Spleen (tissue), 7 donors: Measurements from ENCODE around the gene GTF2H2C.

ENCODE experiments used
- POLR2A ChIP-seq, 3 donors: fragments of 450-650 bp; IDR thresholded peaks; one replicate each; pipeline ENCODE4 v1.5.1; 2017; ENCODE audit warnings: antibody characterized with exemption in 3 of 3, mild to moderate bottlenecking in 1 of 3
- TF ChIP-seq, protein P1 (sequence below), 11 experiments: fragments of 200-600 bp in 7 of 11; fragments of 450-650 bp in 4 of 11; sonication (generic) in 4 of 11; IDR thresholded peaks in 8 of 11; conservative IDR thresholded peaks in 3 of 11; 1 replicate in 7 of 11; 2 replicates in 4 of 11; pipeline versions ENCODE4 v1.4.0 to v1.8.0; 2016 to 2021; ENCODE audit warnings: antibody characterized with exemption in 11 of 11, inconsistent platforms in 4 of 11, mild to moderate bottlenecking in 1 of 11
- donor health status: DM: no; HTN: no; CAD: no; lungs with moderate emphysema.
- donor health status: DM: no; HTN: no; CAD: no.
- donor health status: DM: no; HTN: no; CAD: no.

DNA sequence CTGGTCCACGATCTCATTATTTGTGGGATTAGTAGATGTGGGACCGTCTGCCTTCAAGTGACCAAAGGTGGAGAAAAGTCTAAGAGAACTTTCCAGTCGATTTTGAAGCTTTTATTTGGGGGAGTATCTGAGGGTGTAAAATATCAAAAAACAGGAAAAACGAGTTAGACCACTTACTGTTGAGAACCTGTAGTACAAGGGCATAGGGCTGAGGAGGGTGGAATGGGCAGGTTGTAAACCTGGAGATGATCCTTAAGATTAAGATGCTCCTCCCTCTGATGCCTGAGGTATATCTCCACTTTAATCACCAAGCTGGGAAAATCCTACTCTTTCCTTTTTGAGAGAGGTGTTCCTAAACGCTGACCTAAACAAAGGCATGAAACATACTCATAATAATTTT lies 32.0 kb upstream of the GTF2H2C start:
- TF ChIP-seq, protein P1, sequence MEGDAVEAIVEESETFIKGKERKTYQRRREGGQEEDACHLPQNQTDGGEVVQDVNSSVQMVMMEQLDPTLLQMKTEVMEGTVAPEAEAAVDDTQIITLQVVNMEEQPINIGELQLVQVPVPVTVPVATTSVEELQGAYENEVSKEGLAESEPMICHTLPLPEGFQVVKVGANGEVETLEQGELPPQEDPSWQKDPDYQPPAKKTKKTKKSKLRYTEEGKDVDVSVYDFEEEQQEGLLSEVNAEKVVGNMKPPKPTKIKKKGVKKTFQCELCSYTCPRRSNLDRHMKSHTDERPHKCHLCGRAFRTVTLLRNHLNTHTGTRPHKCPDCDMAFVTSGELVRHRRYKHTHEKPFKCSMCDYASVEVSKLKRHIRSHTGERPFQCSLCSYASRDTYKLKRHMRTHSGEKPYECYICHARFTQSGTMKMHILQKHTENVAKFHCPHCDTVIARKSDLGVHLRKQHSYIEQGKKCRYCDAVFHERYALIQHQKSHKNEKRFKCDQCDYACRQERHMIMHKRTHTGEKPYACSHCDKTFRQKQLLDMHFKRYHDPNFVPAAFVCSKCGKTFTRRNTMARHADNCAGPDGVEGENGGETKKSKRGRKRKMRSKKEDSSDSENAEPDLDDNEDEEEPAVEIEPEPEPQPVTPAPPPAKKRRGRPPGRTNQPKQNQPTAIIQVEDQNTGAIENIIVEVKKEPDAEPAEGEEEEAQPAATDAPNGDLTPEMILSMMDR (IDR thresholded peaks at IDR 0.05 in 8 of 11, conservative IDR thresholded peaks at IDR 0.05 in 3 of 11), result no peak
- no peak for TF ChIP-seq POLR2A (IDR thresholded peaks at IDR 0.05)
